Epithelial cell of prostate (primary cell): ENCODE results near the gene ADM5.

Experiments used
- DNase-seq: peaks from one replicate; pipeline ENCODE4 v3.0.0-alpha.2; 2011; ENCODE audit warnings: low read depth, low spot score
- H3K27ac ChIP-seq: fragments of 450-650 bp; 2 replicates; pipeline ENCODE4 v1.5.1; 2017; ENCODE audit warnings: mild to moderate bottlenecking

The ADM5 gene

GRCh38 chr19:49657493-49658138 is 31.8 kb upstream of the ADM5 start:
- no peak overlapping the region for H3K27ac ChIP-seq
- no peak for DNase-seq

- H3K27ac ChIP-seq: no peak overlapping the region
- no peak for DNase-seq
Observed at GRCh38 chr19:49658139-49658517, 31.3 kb upstream of the ADM5 start.

GRCh38 chr19:49658566-49659442 is 30.6 kb upstream of the ADM5 start:
- H3K27ac ChIP-seq: no peak overlapping the region
- no peak for DNase-seq

- H3K27ac ChIP-seq: no peak overlapping the region
- no peak for DNase-seq
Observed at GRCh38 chr19:49660338-49660961, 28.9 kb upstream of the ADM5 start.

GRCh38 chr19:49662011-49662410 is 27.4 kb upstream of the ADM5 start:
- DNase-seq: no peak
- no peak overlapping the region for H3K27ac ChIP-seq

GRCh38 chr19:49663224-49663623 is 26.2 kb upstream of the ADM5 start:
- H3K27ac ChIP-seq: no peak overlapping the region
- no peak for DNase-seq

- peak; percentile 83 for DNase-seq
- peak overlapping the region; percentile 91 for H3K27ac ChIP-seq
Observed at GRCh38 chr19:49664171-49665035, 25.0 kb upstream of the ADM5 start.

- H3K27ac ChIP-seq: peak overlapping the region; percentile 91
- no peak for DNase-seq
Observed at GRCh38 chr19:49665036-49665350, 24.4 kb upstream of the ADM5 start.

GRCh38 chr19:49665351-49666119 is 23.9 kb upstream of the ADM5 start, which contains the start of the genes BCL2L12 and IRF3:
BCL2L12 (plus strand) TSS chr19:49665933; CDS start chr19:49666693, 760 bp downstream.
IRF3 (minus strand) TSS chr19:49665857; CDS start chr19:49664838, 1,019 bp downstream.
- H3K27ac ChIP-seq: peak within 1 kb of the TSS; percentile 91
- peak; percentile 55 for DNase-seq

- no peak overlapping the region for H3K27ac ChIP-seq
- no peak for DNase-seq
Observed at GRCh38 chr19:49666120-49666444, 23.3 kb upstream of the ADM5 start.

- no peak for DNase-seq
- H3K27ac ChIP-seq: no peak overlapping the region
Observed at GRCh38 chr19:49667473-49667872, 21.9 kb upstream of the ADM5 start.

- no peak overlapping the region for H3K27ac ChIP-seq
- no peak for DNase-seq
Observed at GRCh38 chr19:49669516-49669915, 19.9 kb upstream of the ADM5 start.

- no peak for DNase-seq
- no peak overlapping the region for H3K27ac ChIP-seq
Observed at GRCh38 chr19:49672131-49672919, 17.1 kb upstream of the ADM5 start.

GRCh38 chr19:49676136-49676783 is 13.1 kb upstream of the ADM5 start:
- peak overlapping the region; percentile 76 for H3K27ac ChIP-seq
- DNase-seq: peak; percentile 71

GRCh38 chr19:49676784-49677230 is 12.6 kb upstream of the ADM5 start:
- DNase-seq: peak; percentile 99
- peak overlapping the region; percentile 76 for H3K27ac ChIP-seq

- no peak for DNase-seq
Observed at GRCh38 chr19:49677231-49677900, 12.0 kb upstream of the ADM5 start, which contains the start of gene PRMT1. PRMT1 (plus strand) TSS chr19:49677271; CDS start chr19:49677281, 10 bp downstream.

GRCh38 chr19:49677901-49678674 is 11.3 kb upstream of the ADM5 start:
- H3K27ac ChIP-seq: peak overlapping the region; percentile 76

More at GRCh38 chr19:49677231-49677900, 12.0 kb upstream of the ADM5 start, which contains the start of gene PRMT1:
- H3K27ac ChIP-seq: peak within 1 kb of the TSS; percentile 76

More at GRCh38 chr19:49677901-49678674, 11.3 kb upstream of the ADM5 start:
- no peak for DNase-seq
